Measurements from ENCODE around the gene BBIP1.

Gene BBIP1

GRCh38 chr10:110881905-110882304, 37.1 kb downstream of the BBIP1 start:
- no peak for DNase-seq

GRCh38 chr10:110881247-110881646, 37.7 kb downstream of the BBIP1 start:
- DNase-seq: no peak

GRCh38 chr10:110880012-110880411, 39.0 kb downstream of the BBIP1 start:
- no peak for DNase-seq

- no peak for DNase-seq
Observed at GRCh38 chr10:110876788-110877187, 42.2 kb downstream of the BBIP1 start.

GRCh38 chr10:110876000-110876399, 43.0 kb downstream of the BBIP1 start:
- DNase-seq: no peak

- no peak for DNase-seq
Observed at GRCh38 chr10:110873951-110874350, 45.0 kb downstream of the BBIP1 start.

GRCh38 chr10:110872984-110873923, 45.7 kb downstream of the BBIP1 start:
- no peak for DNase-seq

- DNase-seq: peak; percentile 38 to 76
Observed at GRCh38 chr10:110872145-110872983, 46.6 kb downstream of the BBIP1 start.

- peak; percentile 86 to 94 for DNase-seq
Observed at GRCh38 chr10:110871298-110872084, 47.5 kb downstream of the BBIP1 start, which contains the start of gene PDCD4. TSS of gene PDCD4 (plus strand) at chr10:110871928. CDS start at chr10:110876028, 4,100 bp downstream.

- no peak for DNase-seq
Observed at GRCh38 chr10:110870823-110871297, 48.1 kb downstream of the BBIP1 start.

- DNase-seq: peak in 1 of 2 donors; percentile 38
Observed at GRCh38 chr10:110868981-110869380, 50.0 kb downstream of the BBIP1 start.

GRCh38 chr10:110867807-110868465, 51.0 kb downstream of the BBIP1 start:
- DNase-seq: no peak

- DNase-seq: peak in 1 of 2 donors; percentile 20
Observed at GRCh38 chr10:110867011-110867806, 51.8 kb downstream of the BBIP1 start.

- no peak for DNase-seq
Observed at GRCh38 chr10:110865809-110866482, 53.0 kb downstream of the BBIP1 start.

- DNase-seq: peak in 1 of 2 donors; percentile 21
Observed at GRCh38 chr10:110865186-110865808, 53.7 kb downstream of the BBIP1 start.

GRCh38 chr10:110864662-110865140, 54.3 kb downstream of the BBIP1 start:
- peak in 1 of 2 donors; percentile 97 for DNase-seq

GRCh38 chr10:110863956-110864355, 55.0 kb downstream of the BBIP1 start:
- DNase-seq: no peak

GRCh38 chr10:110863361-110863760, 55.6 kb downstream of the BBIP1 start:
- DNase-seq: peak in 1 of 2 donors; percentile 13

GRCh38 chr10:110862961-110863360, 56.0 kb downstream of the BBIP1 start:
- no peak for DNase-seq

All from bone marrow (tissue), 2 donors.